DMS 273 treated with DMSO at 0.1 percent for 48 hours (cell line): Measurements from ENCODE around the gene DYNLL1.
A peak's percentile ranks its signal among the peaks of the same experiment; 100 is the strongest.
"Not testable (repeated sequence)": the region's sequence is repeated elsewhere in the genome, so short reads cannot be mapped to it uniquely, and the experiment has no call there.

ENCODE experiments used
- DNase-seq: peaks from one replicate; lab custom pipeline; 2025; lab: John Stamatoyannopoulos, UW

The DYNLL1 gene

GRCh38 chr12:120515496-120515895 lies 19.6 kb downstream of the DYNLL1 start:
- DNase-seq: no peak

DNA sequence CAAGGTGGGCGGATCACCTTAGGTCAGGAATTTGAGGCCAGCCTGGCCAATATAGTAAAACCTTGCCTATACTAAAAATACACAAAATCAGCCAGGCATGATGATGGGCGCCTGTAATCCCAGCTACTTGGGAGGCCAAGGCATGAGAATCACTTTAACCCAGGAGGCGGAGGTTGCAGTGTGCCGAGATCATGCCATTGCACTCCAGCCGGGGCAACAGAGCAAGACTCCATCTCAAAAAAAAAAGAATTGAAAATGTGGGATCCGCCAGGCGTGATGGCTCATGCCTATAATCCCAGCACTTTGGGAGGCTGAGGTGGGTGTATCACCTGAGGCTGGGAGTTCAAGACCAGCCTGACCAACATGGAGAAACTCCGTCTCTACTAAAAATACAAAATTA lies 23.4 kb downstream of the DYNLL1 start:
- DNase-seq: not testable (repeated sequence)

DNA sequence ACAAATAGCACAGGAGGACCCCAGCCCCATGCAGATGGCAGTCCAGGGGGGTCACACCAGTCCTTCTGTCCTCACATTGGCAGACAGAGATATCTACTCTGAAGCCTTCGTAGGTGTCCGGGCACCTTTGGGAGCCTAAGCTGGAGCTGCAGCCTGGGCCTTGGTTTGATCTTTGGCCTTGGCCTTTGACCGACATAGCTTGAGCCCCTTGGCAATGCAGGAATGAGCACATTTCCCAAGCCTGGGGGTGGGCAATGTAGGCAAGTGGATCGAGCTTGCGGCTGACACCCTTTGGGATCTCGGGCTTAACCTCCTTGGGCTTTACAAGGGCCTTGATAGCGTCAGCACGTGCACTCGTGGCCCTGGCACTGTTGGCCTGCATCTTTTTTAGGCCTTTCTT lies 26.7 kb downstream of the DYNLL1 start:
- DNase-seq: no peak

GRCh38 chr12:120528861-120529525 lies 33.1 kb downstream of the DYNLL1 start, which contains the start of gene COQ5:
Gene COQ5 (minus strand): TSS chr12:120529158. CDS start chr12:120529141, 17 bp downstream.
- peak; percentile 70 for DNase-seq

DNA sequence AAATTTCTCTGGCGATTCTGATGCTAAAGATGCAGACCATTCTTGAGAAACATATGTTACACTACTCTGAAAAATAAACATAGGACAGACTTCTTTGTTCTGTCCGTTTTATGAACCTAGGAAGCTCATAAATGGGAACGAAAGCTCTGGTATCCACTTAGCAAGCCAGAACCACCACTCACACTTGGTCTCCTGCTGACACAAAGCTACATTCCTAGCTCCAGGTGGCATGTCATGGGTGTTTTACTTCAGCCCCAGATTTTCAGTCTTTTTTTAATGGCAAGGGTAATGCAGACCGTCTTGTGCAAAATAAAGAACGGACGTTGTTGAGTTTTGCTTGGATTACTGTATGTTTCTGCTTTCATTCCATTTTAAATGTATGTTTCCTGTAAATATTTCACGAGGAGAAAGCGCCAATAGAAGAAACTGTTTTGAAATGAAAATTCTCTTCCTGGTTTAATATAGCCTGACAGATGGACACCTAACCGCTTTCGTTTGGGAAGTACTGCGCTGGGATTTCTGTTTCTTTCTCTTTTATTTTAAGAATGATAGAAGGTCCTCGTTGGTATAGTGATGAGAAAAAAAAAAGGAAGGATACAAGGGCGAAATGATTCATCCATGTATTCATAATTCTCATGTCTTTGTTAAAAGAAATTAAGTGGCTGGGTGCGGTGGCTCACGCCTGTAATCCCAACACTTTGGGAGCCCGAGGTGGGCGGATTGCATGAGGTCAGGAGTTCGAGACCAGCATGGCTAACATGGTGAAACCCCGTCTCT lies 33.9 kb downstream of the DYNLL1 start:
- peak; percentile 55 for DNase-seq

- not testable (repeated sequence) for DNase-seq
Observed at GRCh38 chr12:120530418-120530761, 34.5 kb downstream of the DYNLL1 start.

GRCh38 chr12:120532701-120533238 lies 36.9 kb downstream of the DYNLL1 start:
- no peak for DNase-seq

- DNase-seq: peak; percentile 31
Observed at GRCh38 chr12:120534203-120534702, 38.3 kb downstream of the DYNLL1 start, which contains the start of gene RNF10. Gene RNF10 (plus strand): TSS chr12:120534356. CDS start chr12:120534812, 456 bp downstream.

GRCh38 chr12:120534703-120535655 lies 39.1 kb downstream of the DYNLL1 start:
- no peak for DNase-seq

DNA sequence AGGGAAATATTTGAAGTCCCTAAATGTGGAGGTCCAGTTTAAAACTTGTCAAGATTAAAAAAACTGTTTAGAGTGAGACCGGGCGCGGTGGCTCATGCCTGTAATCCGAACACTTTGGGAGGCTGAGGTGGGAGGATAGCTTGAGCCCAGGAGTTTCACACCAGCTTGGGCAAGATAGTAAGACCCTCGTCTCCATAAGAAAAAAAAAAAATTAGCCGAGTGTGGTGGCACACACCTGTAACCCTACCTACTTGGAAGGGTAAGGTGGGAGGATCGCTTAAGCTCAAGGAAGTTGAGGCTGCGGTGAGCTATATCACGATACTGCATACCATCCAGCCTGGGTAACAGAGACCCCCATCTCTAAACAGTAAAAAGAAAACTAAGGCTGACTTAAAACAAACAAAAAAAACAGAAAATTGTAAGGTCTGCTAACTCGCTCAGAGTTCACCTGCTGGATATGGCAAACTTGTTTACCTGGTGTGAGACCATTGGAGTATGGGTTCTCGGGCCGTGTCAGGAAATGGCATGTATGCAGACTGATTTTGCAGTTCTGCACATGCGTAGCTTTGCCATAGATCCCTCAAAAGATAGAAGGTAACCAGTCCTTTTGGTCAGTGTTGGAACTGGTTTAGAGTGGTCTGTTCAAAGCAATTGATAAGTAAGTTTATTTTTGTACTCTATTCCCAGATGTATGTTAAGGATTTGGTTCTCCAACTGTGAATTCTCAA lies 40.3 kb downstream of the DYNLL1 start:
- no peak for DNase-seq

DNA sequence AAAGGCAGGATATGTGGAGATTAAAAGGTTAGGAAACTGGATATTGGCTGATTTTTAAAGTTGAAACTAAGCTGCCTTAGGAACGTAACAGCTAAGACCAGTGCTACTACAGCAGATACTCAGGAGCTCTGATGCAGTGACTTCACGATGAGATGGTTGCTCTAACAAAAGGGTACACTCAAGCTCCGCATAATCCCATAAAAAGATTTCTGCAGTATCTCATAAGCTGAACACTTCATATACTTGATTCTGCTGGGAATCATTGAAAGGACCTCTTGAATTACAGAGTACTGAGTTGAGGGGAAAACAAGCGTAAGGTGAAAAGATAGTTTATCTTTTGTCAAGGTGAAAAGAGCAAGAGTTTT lies 41.9 kb downstream of the DYNLL1 start:
- no peak for DNase-seq

DNA sequence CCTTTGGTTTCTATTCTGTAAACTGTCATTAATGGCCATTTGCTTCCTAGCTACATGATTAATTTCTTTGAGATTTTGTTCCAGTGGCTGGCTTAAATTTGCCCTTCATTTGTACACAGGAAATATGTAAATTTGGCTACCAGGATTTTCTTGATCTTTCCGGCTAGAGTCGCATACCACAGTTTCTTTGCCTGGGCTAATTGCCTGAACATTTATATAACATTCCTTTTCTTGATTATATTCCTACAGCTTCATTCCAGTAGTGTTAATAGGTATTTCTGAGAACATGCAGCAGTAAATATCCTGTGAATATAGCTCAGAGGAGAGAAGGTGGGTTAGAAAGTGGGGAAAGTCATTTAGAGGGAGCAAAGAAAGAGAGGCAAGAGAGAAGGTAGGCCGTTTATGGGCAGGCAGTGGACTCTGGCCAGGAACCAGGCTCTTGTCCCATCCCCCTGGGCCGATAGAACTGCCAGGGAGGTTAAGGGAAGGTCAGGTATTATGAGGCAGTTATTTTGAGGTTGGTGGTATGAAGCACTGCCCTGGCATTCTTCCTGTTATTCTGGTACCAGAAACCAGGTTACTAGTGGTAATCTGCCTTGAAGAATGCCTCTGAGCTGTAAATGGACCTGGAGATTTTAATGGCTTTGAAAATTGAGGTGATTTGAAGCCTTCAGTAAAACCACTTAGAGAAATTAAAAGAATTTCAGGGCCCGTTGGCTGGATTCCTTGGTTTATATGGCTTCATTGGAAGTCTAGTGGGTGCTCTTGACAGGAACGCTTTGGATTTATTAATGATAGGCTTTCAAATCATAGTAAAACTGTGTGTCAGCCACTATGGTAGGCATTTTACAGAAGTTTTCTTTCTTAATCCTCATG lies 42.6 kb downstream of the DYNLL1 start:
- DNase-seq: no peak

DNA sequence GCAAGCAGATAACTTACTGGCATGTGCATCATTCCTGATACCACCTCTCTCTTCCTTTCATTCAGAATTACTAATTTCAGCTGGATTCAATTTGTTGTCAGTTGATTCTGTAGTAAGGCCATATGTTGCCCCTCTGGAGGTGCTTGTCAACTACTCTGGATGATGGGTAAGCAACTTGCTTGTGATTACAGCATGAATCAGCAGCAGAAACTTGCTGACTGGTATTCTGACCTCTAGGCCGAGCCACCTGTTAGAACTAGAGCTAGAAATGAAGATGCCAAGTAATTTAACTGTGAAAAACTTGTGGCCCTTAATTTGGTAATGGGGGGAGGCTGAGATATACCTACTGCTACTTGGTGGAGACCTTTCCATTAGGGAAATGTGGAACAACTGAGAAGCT lies 43.4 kb downstream of the DYNLL1 start:
- no peak for DNase-seq

GRCh38 chr12:120540445-120540844 lies 44.5 kb downstream of the DYNLL1 start:
- no peak for DNase-seq

- no peak for DNase-seq
Observed at GRCh38 chr12:120542166-120542565, 46.3 kb downstream of the DYNLL1 start.

- no peak for DNase-seq
Observed at GRCh38 chr12:120544691-120545090, 48.8 kb downstream of the DYNLL1 start.

DNA sequence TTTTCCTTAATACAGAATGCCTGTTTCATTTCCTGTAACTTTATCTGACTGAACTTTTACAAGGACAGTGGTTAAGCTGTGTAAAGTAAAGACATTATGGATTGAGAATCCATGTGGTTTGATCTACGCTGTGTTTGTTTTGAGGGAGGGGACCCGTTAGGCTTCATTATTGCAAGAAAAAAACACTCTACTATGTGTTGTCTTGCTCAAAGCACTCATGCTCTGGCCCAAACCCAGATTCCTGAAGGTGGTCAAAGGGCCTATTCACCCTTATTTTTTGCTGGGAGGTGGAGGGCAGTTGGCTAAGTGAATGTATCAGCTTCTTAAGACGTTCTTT lies 50.1 kb downstream of the DYNLL1 start:
- no peak for DNase-seq
